ENCODE data around the gene MREG. TPM values are rescaled to one million over a fixed set of nuclear protein-coding genes. Genes with fewer than 3 reads are reported as not detected.
"Not testable (repeated sequence)": the region's sequence is repeated elsewhere in the genome, so short reads cannot be mapped to it uniquely, and the experiment has no call there.

Gene MREG
- total RNA-seq, 2 donors from 2014 or later: 5.3 to 6.6 TPM

GRCh38 chr2:215998636-215999035 is 14.7 kb downstream of the MREG start:
- Mint-ChIP-seq H3K36me3 (ENCODE audit: low read depth) (peaks cover 12% of the 10 kb centered on the region), H3K27ac (no peak overlapping the region), H3K4me1 (peaks cover 15% of the 10 kb centered on the region), H3K4me3 (no peak overlapping the region), H3K27me3 (no peaks in the 10 kb centered on the region)
- DNase-seq: no peak
- no peak for ATAC-seq
- no peaks in the 10 kb centered on the region for H3K9me3 ChIP-seq (ENCODE audit: control insufficient read depth, low read length, poor library complexity, severe bottlenecking)

GRCh38 chr2:215997219-215997618 is 16.1 kb downstream of the MREG start:
- H3K4me3 Mint-ChIP-seq: no peak overlapping the region
- no peaks in the 10 kb centered on the region for H3K9me3 ChIP-seq (ENCODE audit: control insufficient read depth, low read length, poor library complexity, severe bottlenecking)
- no peak for DNase-seq
- no peak overlapping the region for H3K27ac Mint-ChIP-seq
- peaks cover 8% of the 10 kb centered on the region for H3K36me3 Mint-ChIP-seq (ENCODE audit: low read depth)
- H3K27me3 Mint-ChIP-seq: no peaks in the 10 kb centered on the region
- H3K4me1 Mint-ChIP-seq: peaks cover 4% of the 10 kb centered on the region
- ATAC-seq: no peak

GRCh38 chr2:215994911-215995310 is 18.4 kb downstream of the MREG start:
- Mint-ChIP-seq H3K27ac (peak overlapping the region; percentile 6), H3K4me1 (peaks cover 3% of the 10 kb centered on the region), H3K4me3 (no peak overlapping the region), H3K27me3 (no peaks in the 10 kb centered on the region), H3K36me3 (ENCODE audit: low read depth) (peaks cover 13% of the 10 kb centered on the region)
- ATAC-seq (no peak), DNase-seq (no peak)
- no peaks in the 10 kb centered on the region for H3K9me3 ChIP-seq (ENCODE audit: control insufficient read depth, low read length, poor library complexity, severe bottlenecking)

GRCh38 chr2:215988556-215989207 is 24.7 kb downstream of the MREG start:
- not testable (repeated sequence) for H3K4me3 Mint-ChIP-seq; H3K27ac Mint-ChIP-seq; H3K36me3 Mint-ChIP-seq (ENCODE audit: low read depth); H3K27me3 Mint-ChIP-seq; ATAC-seq; H3K9me3 ChIP-seq (ENCODE audit: control insufficient read depth, low read length, poor library complexity, severe bottlenecking); H3K4me1 Mint-ChIP-seq; DNase-seq

GRCh38 chr2:215985257-215985656 is 28.1 kb downstream of the MREG start:
- H3K9me3 ChIP-seq (ENCODE audit: control insufficient read depth, low read length, poor library complexity, severe bottlenecking): peaks cover 2% of the 10 kb centered on the region
- H3K4me1 Mint-ChIP-seq: peaks cover 2% of the 10 kb centered on the region
- no peaks in the 10 kb centered on the region for H3K27me3 Mint-ChIP-seq
- H3K4me3 Mint-ChIP-seq: no peak overlapping the region
- DNase-seq (no peak), ATAC-seq (no peak)
- H3K27ac Mint-ChIP-seq: no peak overlapping the region
- peaks cover 3% of the 10 kb centered on the region for H3K36me3 Mint-ChIP-seq (ENCODE audit: low read depth)

DNA sequence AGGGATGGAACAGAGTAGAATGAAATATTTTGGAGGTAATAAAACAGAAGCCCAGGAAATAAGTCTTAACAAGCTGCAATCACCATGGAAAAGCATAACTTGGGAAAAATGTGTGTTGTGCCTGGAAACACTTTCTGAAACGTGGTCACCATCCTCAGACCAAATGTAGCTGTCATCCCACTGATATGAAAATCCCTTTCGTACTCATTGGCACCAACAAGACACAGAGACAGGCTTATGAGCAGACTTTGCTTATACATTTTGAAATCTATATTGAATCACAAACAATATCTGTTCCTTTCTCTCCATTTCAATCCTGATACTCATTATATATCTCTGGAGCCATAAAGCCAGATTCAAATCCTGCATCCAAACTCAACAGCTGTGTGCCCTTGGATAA is 28.7 kb downstream of the MREG start:
- Mint-ChIP-seq H3K27me3 (no peaks in the 10 kb centered on the region), H3K4me1 (peaks cover 2% of the 10 kb centered on the region), H3K4me3 (no peak overlapping the region), H3K36me3 (ENCODE audit: low read depth) (peaks cover 3% of the 10 kb centered on the region), H3K27ac (no peak overlapping the region)
- peaks cover 2% of the 10 kb centered on the region for H3K9me3 ChIP-seq (ENCODE audit: control insufficient read depth, low read length, poor library complexity, severe bottlenecking)
- ATAC-seq (no peak), DNase-seq (no peak)

- no peak overlapping the region for H3K27ac Mint-ChIP-seq
- H3K4me3 Mint-ChIP-seq: no peak overlapping the region
- no peaks in the 10 kb centered on the region for H3K36me3 Mint-ChIP-seq (ENCODE audit: low read depth)
- DNase-seq: no peak
- no peaks in the 10 kb centered on the region for H3K27me3 Mint-ChIP-seq
- no peaks in the 10 kb centered on the region for H3K9me3 ChIP-seq (ENCODE audit: control insufficient read depth, low read length, poor library complexity, severe bottlenecking)
- H3K4me1 Mint-ChIP-seq: peaks cover 2% of the 10 kb centered on the region
- no peak for ATAC-seq
These were observed 29.6 kb downstream of the MREG start for GRCh38 chr2:215983581-215984351.

- H3K9me3 ChIP-seq (ENCODE audit: control insufficient read depth, low read length, poor library complexity, severe bottlenecking): no peaks in the 10 kb centered on the region
- Mint-ChIP-seq H3K36me3 (ENCODE audit: low read depth) (no peaks in the 10 kb centered on the region), H3K27me3 (no peaks in the 10 kb centered on the region), H3K27ac (no peak overlapping the region), H3K4me3 (no peak overlapping the region), H3K4me1 (peaks cover 5% of the 10 kb centered on the region)
- DNase-seq (no peak), ATAC-seq (peak; percentile 12)
These were observed 30.9 kb downstream of the MREG start for GRCh38 chr2:215982465-215982875.

GRCh38 chr2:215981115-215981514 is 32.2 kb downstream of the MREG start:
- DNase-seq: no peak
- no peak overlapping the region for H3K4me3 Mint-ChIP-seq
- peaks cover 5% of the 10 kb centered on the region for H3K4me1 Mint-ChIP-seq
- H3K9me3 ChIP-seq (ENCODE audit: control insufficient read depth, low read length, poor library complexity, severe bottlenecking): no peaks in the 10 kb centered on the region
- H3K27ac Mint-ChIP-seq: no peak overlapping the region
- H3K27me3 Mint-ChIP-seq: no peaks in the 10 kb centered on the region
- ATAC-seq: no peak
- peaks cover 3% of the 10 kb centered on the region for H3K36me3 Mint-ChIP-seq (ENCODE audit: low read depth)

DNA sequence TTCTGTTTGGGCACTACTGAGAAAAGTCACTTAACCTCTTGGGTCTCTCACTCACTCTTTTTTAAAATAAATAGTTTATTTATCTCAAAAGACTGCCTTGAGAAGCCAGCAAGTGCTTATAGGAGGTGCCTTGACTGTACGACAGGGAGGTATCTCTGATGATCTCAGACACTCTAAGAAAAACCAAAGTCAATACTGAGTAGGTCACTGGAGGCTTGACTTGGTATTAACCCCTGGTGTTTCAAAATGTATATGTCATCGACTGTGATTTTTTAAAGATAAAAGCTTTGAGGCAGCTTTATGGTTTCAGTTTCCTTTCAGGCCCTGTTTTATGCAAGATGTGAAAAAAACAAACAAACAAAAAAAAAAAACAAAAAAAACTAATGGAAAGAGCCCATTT is 33.7 kb downstream of the MREG start:
- DNase-seq: no peak
- no peak overlapping the region for H3K4me3 Mint-ChIP-seq
- H3K36me3 Mint-ChIP-seq (ENCODE audit: low read depth): peaks cover 3% of the 10 kb centered on the region
- peak; percentile 78 for ATAC-seq
- no peak overlapping the region for H3K27ac Mint-ChIP-seq
- H3K9me3 ChIP-seq (ENCODE audit: control insufficient read depth, low read length, poor library complexity, severe bottlenecking): no peaks in the 10 kb centered on the region
- H3K27me3 Mint-ChIP-seq: no peaks in the 10 kb centered on the region
- H3K4me1 Mint-ChIP-seq: peaks cover 5% of the 10 kb centered on the region

DNA sequence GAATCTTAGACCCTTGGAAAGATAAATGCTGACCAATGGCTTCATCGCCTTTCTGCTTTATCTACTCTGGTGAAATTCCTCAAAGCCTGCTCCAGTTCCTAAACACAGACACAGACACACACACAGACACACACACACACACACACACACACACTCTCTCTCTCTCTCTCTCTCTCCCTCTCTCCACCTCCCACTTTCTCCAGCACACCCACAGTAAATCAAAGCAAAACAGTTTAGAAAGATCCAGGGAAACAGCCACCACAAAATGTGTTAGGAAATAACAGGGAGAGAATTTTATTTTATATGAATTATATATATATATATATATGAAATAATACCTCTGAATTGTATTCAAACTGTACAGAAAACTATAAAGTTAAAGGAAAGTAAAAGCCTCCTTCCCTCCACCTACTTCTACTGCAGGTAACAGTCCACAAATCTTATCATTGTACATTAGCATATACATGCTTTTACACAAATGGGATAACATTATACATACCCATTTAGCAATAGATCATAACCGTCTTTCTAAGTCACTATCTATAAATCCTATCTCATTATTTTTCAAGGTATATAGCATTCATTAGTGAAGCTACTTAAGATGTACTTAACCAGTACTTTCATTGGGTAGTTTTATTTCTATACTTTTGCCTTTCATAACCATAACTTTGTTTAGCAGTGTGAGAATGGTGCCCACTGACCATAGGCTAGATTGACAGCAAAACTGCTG is 38.5 kb downstream of the MREG start:
- H3K36me3 Mint-ChIP-seq (ENCODE audit: low read depth): peaks cover 3% of the 10 kb centered on the region
- DNase-seq: no peak
- H3K27ac Mint-ChIP-seq: no peak overlapping the region
- no peaks in the 10 kb centered on the region for H3K27me3 Mint-ChIP-seq
- no peak overlapping the region for H3K4me3 Mint-ChIP-seq
- H3K4me1 Mint-ChIP-seq: peaks cover 6% of the 10 kb centered on the region
- ATAC-seq: no peak
- H3K9me3 ChIP-seq (ENCODE audit: control insufficient read depth, low read length, poor library complexity, severe bottlenecking): no peaks in the 10 kb centered on the region

GRCh38 chr2:215973954-215974699 is 39.2 kb downstream of the MREG start:
- Mint-ChIP-seq H3K4me3 (no peak overlapping the region), H3K27me3 (no peaks in the 10 kb centered on the region), H3K27ac (no peak overlapping the region), H3K36me3 (ENCODE audit: low read depth) (peaks cover 3% of the 10 kb centered on the region), H3K4me1 (peaks cover 6% of the 10 kb centered on the region)
- no peaks in the 10 kb centered on the region for H3K9me3 ChIP-seq (ENCODE audit: control insufficient read depth, low read length, poor library complexity, severe bottlenecking)
- ATAC-seq (no peak), DNase-seq (no peak)
